T-helper 1 cell treated with Interleukin-12 subunit alpha and Interleukin-12 subunit beta and Interleukin-4 antibody, amounts not matched to agents 30 ng/mL and 1 ng/mL, for 36 hours (primary cell): ENCODE results near the gene HIBCH. TPM values are rescaled to one million over a fixed set of nuclear protein-coding genes. Genes with fewer than 3 reads are reported as not detected.
"Not testable (repeated sequence)": the region's sequence is repeated elsewhere in the genome, so short reads cannot be mapped to it uniquely, and the experiment has no call there.

Experiments used
- intact Hi-C: fragments of 100-400 bp; cut with micrococcal nuclease; formaldehyde crosslinking; loops from one replicate; pipeline ENCODE4 v1.15.1; 2024
- total RNA-seq: library from RNA; stranded (reverse); gene quantifications from 2 replicates; pipeline ENCODE4 v1.2.3, GENCODE V29; 2022

The HIBCH gene
- total RNA-seq, 1 donor from 2014 or later: 18.8 TPM

- intact Hi-C loops: loop anchor here (1.0 to 10.0 kb wide), 2 partner anchors 225 to 701 kb away; partner anchors contain the start of gene STAT1
Measured at GRCh38 chr2:190313880-190314279, 5.7 kb downstream of the HIBCH start.

- intact Hi-C loops: loop anchor here (10.0 kb wide), 1 partner anchor 702 kb away; the partner anchor contains the start of gene STAT1
Measured at GRCh38 chr2:190312635-190313025, 7.0 kb downstream of the HIBCH start.

- intact Hi-C loops: loop anchor here (10.0 kb wide), 1 partner anchor 703 kb away; the partner anchor contains the start of gene STAT1
Measured at GRCh38 chr2:190311893-190312634, 7.6 kb downstream of the HIBCH start.

- intact Hi-C loops: no loop called here
Measured at GRCh38 chr2:190308031-190308430, 11.6 kb downstream of the HIBCH start.

GRCh38 chr2:190304404-190304803, 15.2 kb downstream of the HIBCH start:
- intact Hi-C loops: no loop called here

GRCh38 chr2:190303647-190304046, 16.0 kb downstream of the HIBCH start:
- intact Hi-C loops: no loop called here

- intact Hi-C loops: no loop called here
Measured at GRCh38 chr2:190302052-190302451, 17.6 kb downstream of the HIBCH start.

- intact Hi-C loops: no loop called here
Measured at GRCh38 chr2:190301032-190301431, 18.6 kb downstream of the HIBCH start.

- intact Hi-C loops: not testable (repeated sequence)
Measured at GRCh38 chr2:190297880-190298279, 21.7 kb downstream of the HIBCH start.

- intact Hi-C loops: no loop called here
Measured at GRCh38 chr2:190283783-190284182, 35.8 kb downstream of the HIBCH start.

GRCh38 chr2:190280565-190281350, 38.9 kb downstream of the HIBCH start:
- intact Hi-C loops: no loop called here

- intact Hi-C loops: loop anchor here (5.0 kb wide), 1 partner anchor 482 kb away; no protein-coding TSS in a partner anchor
Measured at GRCh38 chr2:190279256-190280134, 40.1 kb downstream of the HIBCH start.

- intact Hi-C loops: loop anchor here (1.0 to 5.0 kb wide), 6 partner anchors 42 to 616 kb away; partner anchors contain the start of genes ASNSD1 and HIBCH
Measured at GRCh38 chr2:190277234-190278112, 42.2 kb downstream of the HIBCH start.

- intact Hi-C loops: no loop called here
Measured at GRCh38 chr2:190272457-190272842, 47.2 kb downstream of the HIBCH start.

- intact Hi-C loops: no loop called here
Measured at GRCh38 chr2:190271783-190272456, 47.7 kb downstream of the HIBCH start.

GRCh38 chr2:190270298-190270697, 49.3 kb downstream of the HIBCH start:
- intact Hi-C loops: no loop called here

- intact Hi-C loops: not testable (repeated sequence)
Measured at GRCh38 chr2:190269699-190270098, 49.9 kb downstream of the HIBCH start.

- intact Hi-C loops: no loop called here
Measured at GRCh38 chr2:190267302-190267701, 52.3 kb downstream of the HIBCH start.

GRCh38 chr2:190266314-190266713, 53.3 kb downstream of the HIBCH start:
- intact Hi-C loops: no loop called here

GRCh38 chr2:190261851-190262250, 57.8 kb downstream of the HIBCH start:
- intact Hi-C loops: no loop called here
